ENCODE data around the gene LRRC4C.

DNA sequence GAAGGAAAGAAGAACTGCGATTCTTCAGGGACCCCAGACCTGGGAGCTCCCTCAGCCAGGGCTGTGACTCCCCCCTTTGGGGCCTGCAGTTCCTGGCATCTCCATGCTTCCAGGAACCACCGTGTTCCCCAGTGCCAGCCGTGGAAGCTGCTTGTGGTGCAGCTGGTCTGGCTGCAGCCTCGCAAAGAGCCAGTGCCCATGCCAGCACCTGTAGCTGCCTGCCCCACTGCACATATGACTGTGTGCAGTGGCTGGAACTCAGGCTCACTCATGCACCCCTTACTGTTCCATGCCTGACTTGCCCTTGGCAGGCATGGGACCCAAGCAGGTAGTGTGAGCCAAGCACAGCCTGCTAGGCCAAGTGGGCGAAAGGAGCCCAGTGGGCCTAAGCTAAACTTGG is 401.3 kb downstream of the LRRC4C start:
- TF ChIP-seq, protein P1, sequence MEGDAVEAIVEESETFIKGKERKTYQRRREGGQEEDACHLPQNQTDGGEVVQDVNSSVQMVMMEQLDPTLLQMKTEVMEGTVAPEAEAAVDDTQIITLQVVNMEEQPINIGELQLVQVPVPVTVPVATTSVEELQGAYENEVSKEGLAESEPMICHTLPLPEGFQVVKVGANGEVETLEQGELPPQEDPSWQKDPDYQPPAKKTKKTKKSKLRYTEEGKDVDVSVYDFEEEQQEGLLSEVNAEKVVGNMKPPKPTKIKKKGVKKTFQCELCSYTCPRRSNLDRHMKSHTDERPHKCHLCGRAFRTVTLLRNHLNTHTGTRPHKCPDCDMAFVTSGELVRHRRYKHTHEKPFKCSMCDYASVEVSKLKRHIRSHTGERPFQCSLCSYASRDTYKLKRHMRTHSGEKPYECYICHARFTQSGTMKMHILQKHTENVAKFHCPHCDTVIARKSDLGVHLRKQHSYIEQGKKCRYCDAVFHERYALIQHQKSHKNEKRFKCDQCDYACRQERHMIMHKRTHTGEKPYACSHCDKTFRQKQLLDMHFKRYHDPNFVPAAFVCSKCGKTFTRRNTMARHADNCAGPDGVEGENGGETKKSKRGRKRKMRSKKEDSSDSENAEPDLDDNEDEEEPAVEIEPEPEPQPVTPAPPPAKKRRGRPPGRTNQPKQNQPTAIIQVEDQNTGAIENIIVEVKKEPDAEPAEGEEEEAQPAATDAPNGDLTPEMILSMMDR (IDR thresholded peaks at IDR 0.05), result no peak
- no peak for TF ChIP-seq TAF1 (IDR thresholded peaks at IDR 0.05; ENCODE audit: borderline replicate concordance, low read depth, low read length)
- TF ChIP-seq MEF2A (IDR thresholded peaks at IDR 0.05; ENCODE audit: borderline replicate concordance, low read depth), result no peak
- TF ChIP-seq RAD21 (IDR thresholded peaks at IDR 0.05; ENCODE audit: low read length), result no peak
- TF ChIP-seq SMC3 (IDR thresholded peaks at IDR 0.05; ENCODE audit: low read depth, low read length), result no peak
- no peak for TF ChIP-seq EZH2phosphoT487 (IDR thresholded peaks at IDR 0.05; ENCODE audit: borderline replicate concordance, low read depth)
- TF ChIP-seq JUND (IDR thresholded peaks at IDR 0.05), result no peak
- TF ChIP-seq GABPA (IDR thresholded peaks at IDR 0.05; ENCODE audit: low read depth), result no peak
- no peak for TF ChIP-seq FOXM1 (IDR thresholded peaks at IDR 0.05; ENCODE audit: low read depth)
- no peak for TF ChIP-seq EP300 (IDR thresholded peaks at IDR 0.05; ENCODE audit: borderline replicate concordance in 1 of 2, low read depth in 1 of 2, low read length in 1 of 2)
- TF ChIP-seq FOXJ3 (CRISPR knock-in tag; IDR thresholded peaks at IDR 0.05), result no peak

All from SK-N-SH (cell line).